Daoy (cell line): ENCODE data around the gene RCAN2. TPM values are rescaled to one million over a fixed set of nuclear protein-coding genes. Genes with fewer than 3 reads are reported as not detected.

Experiments used
- total RNA-seq: library from RNA; depleted of rRNA; stranded (reverse); fragments of >200 nt; shearing (Covaris generic); gene quantifications from 2 replicates; pipeline ENCODE4 v1.2.3, GENCODE V29; 2014; rRNA removed

RCAN2 gene
- total RNA-seq, 1 experiment from 2014 or later: 2.0 TPM

Other genes with a start within 250 kb of the RCAN2 start
- gene CYP39A1, start 161.4 kb upstream of the RCAN2 start, total RNA-seq: 2.9 and 5.1 TPM in 2 replicates
- 2.8 and 7.5 TPM in 2 replicates for gene SLC25A27, start 161.5 kb upstream of the RCAN2 start, total RNA-seq
- gene TDRD6, start 196.4 kb upstream of the RCAN2 start, total RNA-seq: not detected in 2 replicates
- not detected in 2 replicates for gene PLA2G7, start 243.9 kb upstream of the RCAN2 start, total RNA-seq